GM18858 (cell line): Measurements from ENCODE around the gene CYP26C1.
A peak's percentile ranks its signal among the peaks of the same experiment; 100 is the strongest.

ENCODE experiments used
- ATAC-seq: cut with Tn5 transposase; IDR thresholded peaks from one replicate; pipeline ENCODE4 v1.9.1; 2021; ENCODE audit not compliant: unreplicated experiment

CYP26C1 gene

DNA sequence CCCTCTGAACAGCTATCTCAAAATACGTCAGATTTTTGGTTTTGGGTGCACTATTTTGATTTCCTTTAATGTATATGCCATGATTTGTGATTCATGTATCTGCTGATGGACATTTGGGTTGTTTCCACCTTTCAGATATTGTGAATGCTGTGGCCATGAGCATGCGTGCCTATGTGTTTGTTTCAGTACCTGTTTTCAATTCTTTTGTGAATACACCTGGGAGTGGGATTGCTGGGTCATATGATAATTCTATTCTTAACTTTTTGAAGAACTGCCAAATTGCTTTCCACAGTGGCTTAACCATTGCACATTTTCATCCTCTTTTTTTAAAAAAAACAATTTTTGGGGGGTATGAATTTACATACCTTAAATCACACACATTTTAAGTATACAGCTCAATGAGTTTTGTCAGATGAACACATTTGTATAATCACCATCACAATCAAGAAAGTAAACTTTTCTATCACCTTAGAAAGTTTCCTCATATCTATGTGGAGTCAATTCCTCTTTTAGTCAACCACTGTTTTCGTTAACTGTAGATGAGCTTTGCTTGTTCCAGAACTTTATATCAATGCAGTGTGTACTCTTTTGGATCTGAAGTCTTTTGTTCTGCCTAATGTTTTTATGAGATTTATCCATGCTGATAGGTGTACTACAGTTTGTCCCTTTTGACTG is 50.0 kb downstream of the CYP26C1 start:
- ATAC-seq = peak; percentile 56

GRCh38 chr10:93113042-93113441 is 52.4 kb downstream of the CYP26C1 start:
- no peak for ATAC-seq

DNA sequence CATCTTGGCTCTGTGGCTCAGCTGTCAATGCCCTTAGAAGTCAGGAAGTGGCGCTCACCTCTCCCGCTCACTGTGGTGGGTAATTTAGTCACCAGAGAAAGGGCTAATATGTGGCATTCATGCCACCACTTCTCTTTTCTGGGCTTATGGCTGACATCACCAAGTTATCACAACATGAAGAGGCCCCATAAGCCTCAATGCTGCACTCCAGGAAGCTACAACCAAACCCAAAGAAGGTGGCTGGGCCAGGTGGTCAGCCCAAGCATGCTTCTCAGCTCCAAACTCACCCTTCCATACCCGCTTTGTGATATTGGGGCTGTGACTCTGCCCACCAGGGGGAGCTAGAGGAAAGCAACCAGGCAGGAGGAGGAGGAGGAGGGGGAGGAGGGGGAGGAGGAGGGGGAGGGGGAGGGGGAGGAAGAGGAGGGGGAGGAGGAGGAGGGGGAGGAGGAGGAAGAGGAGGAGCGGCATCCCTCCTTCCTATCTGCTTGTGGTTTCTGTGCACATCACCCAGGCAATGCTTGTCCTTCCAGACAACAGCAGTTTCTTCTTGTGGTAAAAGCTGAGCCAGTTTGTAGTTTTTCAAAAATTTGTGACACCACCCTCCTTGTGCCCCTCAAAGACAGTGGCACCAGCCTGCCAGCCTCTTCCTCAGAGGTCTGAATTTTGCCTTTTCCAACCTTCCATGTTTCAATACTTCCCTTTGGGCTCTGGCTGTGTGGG is 55.2 kb downstream of the CYP26C1 start:
- ATAC-seq = no peak
